AG09319 (cell line): Measurements from ENCODE around the gene SMARCA1.
"Not testable (repeated sequence)": the region's sequence is repeated elsewhere in the genome, so short reads cannot be mapped to it uniquely, and the experiment has no call there.

ENCODE experiments used
- DNase-seq: peaks from one replicate; pipeline ENCODE4 v3.0.0-alpha.2; 2010; ENCODE audit warnings: low read depth; ENCODE audit errors: extremely low read depth
- TF ChIP-seq, protein P1 (sequence below): IDR thresholded peaks from 2 replicates; pipeline ENCODE4 v1.5.1; 2011; ENCODE audit warnings: low read depth, mild to moderate bottlenecking, inconsistent platforms, low read length, moderate library complexity

SMARCA1 gene

DNA sequence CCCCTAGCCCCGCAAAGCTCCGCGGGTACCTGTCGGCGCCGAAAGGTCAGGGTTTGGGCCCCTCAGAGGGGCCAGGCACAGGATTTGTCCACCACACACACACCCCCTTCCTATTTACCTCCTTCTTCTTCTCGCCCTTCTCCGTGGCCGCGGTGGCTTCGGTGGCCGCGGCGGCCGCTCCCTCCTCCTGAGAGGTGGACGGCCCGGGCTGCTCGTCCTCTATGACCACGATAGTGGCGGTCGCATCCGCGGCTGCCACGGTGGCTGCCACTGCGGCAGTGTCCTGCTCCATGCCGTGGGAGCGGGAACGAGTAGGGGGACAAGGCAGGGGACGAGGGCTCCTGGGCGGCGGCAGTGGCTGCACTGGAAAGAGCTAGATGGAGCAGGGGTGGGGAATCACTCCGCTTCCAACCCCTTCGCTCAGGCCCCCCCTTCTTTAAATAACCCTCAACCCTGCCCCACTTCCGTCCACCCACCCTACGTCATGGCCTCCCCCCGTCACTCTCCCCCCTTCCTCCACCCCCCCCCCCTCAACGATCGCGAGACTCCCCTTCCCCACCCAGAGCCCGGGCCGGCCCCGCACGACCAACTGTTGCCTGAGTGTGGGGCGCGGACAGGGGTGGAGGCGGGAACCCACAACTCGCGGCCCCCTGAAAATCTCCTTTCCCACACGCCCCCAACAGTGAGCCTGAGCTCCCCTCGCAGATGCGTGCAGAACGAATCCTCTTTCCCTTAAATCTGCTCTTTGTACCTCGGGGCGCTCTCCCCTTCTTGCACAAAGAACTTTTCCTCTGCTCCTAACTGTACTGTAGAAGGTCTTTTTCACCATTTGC lies at the start of gene SMARCA1:
SMARCA1 (minus strand) TSS at position 412 of the 833 bp plus-strand sequence; CDS start at position 292, 120 bp downstream.
- DNase-seq, result peak; percentile 27

DNA sequence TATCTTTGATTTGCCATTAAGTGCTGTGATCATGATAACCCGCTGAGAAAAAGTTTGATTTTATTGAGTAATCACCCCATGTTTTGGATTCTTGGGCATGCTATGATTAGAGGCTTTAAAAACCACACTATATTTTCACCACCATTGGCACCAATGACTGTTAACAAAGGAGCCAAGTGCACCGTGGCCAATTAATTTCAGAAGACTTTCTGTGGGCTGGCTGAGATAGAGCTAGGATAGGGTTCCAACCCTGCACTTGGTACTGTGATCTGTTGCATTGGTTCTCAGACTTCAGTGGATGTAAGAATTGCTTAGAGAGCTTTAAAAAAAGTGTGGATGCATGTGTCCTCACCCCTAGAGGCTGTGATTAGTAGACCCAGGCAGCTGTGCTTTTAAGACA lies 49.1 kb upstream of the SMARCA1 start:
- no peak for DNase-seq
- TF ChIP-seq, protein P1, sequence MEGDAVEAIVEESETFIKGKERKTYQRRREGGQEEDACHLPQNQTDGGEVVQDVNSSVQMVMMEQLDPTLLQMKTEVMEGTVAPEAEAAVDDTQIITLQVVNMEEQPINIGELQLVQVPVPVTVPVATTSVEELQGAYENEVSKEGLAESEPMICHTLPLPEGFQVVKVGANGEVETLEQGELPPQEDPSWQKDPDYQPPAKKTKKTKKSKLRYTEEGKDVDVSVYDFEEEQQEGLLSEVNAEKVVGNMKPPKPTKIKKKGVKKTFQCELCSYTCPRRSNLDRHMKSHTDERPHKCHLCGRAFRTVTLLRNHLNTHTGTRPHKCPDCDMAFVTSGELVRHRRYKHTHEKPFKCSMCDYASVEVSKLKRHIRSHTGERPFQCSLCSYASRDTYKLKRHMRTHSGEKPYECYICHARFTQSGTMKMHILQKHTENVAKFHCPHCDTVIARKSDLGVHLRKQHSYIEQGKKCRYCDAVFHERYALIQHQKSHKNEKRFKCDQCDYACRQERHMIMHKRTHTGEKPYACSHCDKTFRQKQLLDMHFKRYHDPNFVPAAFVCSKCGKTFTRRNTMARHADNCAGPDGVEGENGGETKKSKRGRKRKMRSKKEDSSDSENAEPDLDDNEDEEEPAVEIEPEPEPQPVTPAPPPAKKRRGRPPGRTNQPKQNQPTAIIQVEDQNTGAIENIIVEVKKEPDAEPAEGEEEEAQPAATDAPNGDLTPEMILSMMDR, result no peak

More for the DNA sequence above, at the start of gene SMARCA1:
- TF ChIP-seq, protein P1, result no peak

GRCh38 chrX:129568349-129568748 lies 45.1 kb upstream of the SMARCA1 start:
- TF ChIP-seq, protein P1, result no peak
- DNase-seq, result no peak

DNA sequence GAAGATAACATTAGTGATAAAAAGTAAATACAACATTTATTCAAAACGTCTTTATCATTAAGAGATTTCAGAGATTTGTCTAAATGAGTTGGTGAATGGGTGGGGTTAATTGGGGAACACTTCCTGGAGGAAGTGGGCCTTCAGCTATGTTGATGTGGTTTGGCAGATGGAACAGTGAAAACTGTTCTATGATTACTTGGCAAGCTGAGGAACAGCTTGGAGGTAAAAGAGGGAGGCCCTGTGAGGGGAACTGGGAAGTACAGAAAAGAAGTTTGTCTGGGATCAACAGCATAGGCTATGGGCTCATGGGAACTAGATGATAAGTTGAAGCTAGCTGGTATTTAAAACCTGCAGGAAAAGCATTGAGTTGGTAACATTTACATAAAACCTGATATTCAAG lies 42.8 kb upstream of the SMARCA1 start:
- no peak for DNase-seq
- TF ChIP-seq, protein P1, result no peak

GRCh38 chrX:129565046-129565650 lies 41.9 kb upstream of the SMARCA1 start:
- DNase-seq, result no peak

DNA sequence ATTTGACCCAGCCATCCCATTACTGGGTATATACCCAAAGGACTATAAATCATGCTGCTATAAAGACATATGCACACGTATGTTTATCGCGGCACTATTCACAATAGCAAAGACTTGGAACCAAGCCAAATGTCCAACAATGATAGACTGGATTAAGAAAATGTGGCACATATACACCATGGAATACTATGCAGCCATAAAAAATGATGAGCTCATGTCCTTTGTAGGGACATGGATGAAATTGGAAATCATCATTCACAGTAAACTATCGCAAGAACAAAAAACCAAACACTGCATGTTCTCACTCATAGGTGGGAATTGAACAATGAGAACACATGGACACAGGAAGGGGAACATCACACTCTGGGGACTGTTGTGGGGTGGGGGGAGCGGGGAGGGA lies 41.1 kb upstream of the SMARCA1 start:
- DNase-seq, result not testable (repeated sequence)

More at GRCh38 chrX:129565046-129565650, 41.9 kb upstream of the SMARCA1 start:
- TF ChIP-seq, protein P1, result no peak

GRCh38 chrX:129561453-129561852 lies 38.2 kb upstream of the SMARCA1 start:
- DNase-seq, result no peak
- TF ChIP-seq, protein P1, result no peak
